Liver (tissue), 9 donors: ENCODE results near the gene FAM53C. TPM values are rescaled to one million over a fixed set of nuclear protein-coding genes. Genes with fewer than 3 reads are reported as not detected.

Source experiments
- DNase-seq: peaks from one replicate; pipeline ENCODE4 v3.0.0-alpha.2; 2017; ENCODE audit warnings: low spot score
- H3K27ac ChIP-seq, 2 donors: one replicate each; pipeline ENCODE4 v1.7.0; 2013; ENCODE audit warnings: inconsistent platforms in 2 of 2, low read length in 2 of 2, control low read depth in 1 of 2, low read depth in 1 of 2, mild to moderate bottlenecking in 1 of 2
- H3K27me3 ChIP-seq, 4 donors: one replicate each; pipeline versions ENCODE4 v1.6.1 to v1.7.0; 2013; ENCODE audit warnings: low read length in 3 of 4, inconsistent platforms in 1 of 4, mild to moderate bottlenecking in 1 of 4, moderate library complexity in 1 of 4; ENCODE audit not compliant: control insufficient read depth in 4 of 4, insufficient read depth in 4 of 4
- H3K36me3 ChIP-seq, 4 donors: one replicate each; pipeline versions ENCODE4 v1.6.1 to v1.7.0; 2013; ENCODE audit warnings: low read length in 3 of 4, mild to moderate bottlenecking in 3 of 4, low read depth in 1 of 4, moderate library complexity in 1 of 4; ENCODE audit not compliant: control insufficient read depth in 4 of 4, insufficient read depth in 3 of 4
- H3K4me1 ChIP-seq, 4 donors: one replicate each; pipeline versions ENCODE4 v1.6.1 to v1.7.0; 2013; ENCODE audit warnings: low read length in 3 of 4, mild to moderate bottlenecking in 3 of 4, moderate library complexity in 1 of 4; ENCODE audit not compliant: control insufficient read depth in 4 of 4, insufficient read depth in 4 of 4
- H3K4me3 ChIP-seq, 3 donors: one replicate each; pipeline versions ENCODE4 v1.6.1 to v1.7.0; 2013; ENCODE audit warnings: low read length in 3 of 3, control low read depth in 1 of 3, low read depth in 1 of 3, mild to moderate bottlenecking in 1 of 3
- H3K9ac ChIP-seq, 2 donors: one replicate each; pipeline ENCODE4 v1.7.0; 2013; ENCODE audit warnings: low read length in 2 of 2, mild to moderate bottlenecking in 2 of 2, moderate library complexity in 2 of 2, control low read depth in 1 of 2, low read depth in 1 of 2
- H3K9me3 ChIP-seq, 4 donors: one replicate each; pipeline versions ENCODE4 v1.6.1 to v1.7.0; 2013; ENCODE audit warnings: low read length in 3 of 4; ENCODE audit not compliant: control insufficient read depth in 4 of 4
- ATF3 ChIP-seq: IDR thresholded peaks from 2 replicates; pipeline ENCODE4 v1.6.1; 2016; ENCODE audit warnings: antibody characterized with exemption
- CTCF ChIP-seq: fragments of 150-350 bp; IDR thresholded peaks from 2 replicates; pipeline ENCODE4 v1.5.1; 2017; ENCODE audit warnings: improper control_type of control experiment, low read depth, low read length; ENCODE audit not compliant: missing input control
- EGR1 ChIP-seq, 2 donors: IDR thresholded peaks; 2 replicates each; pipeline ENCODE4 v1.6.1; 2016 to 2018; ENCODE audit warnings: antibody characterized with exemption in 2 of 2, low read depth in 2 of 2
- FOXA1 ChIP-seq: IDR thresholded peaks from 2 replicates; pipeline ENCODE4 v1.6.1; 2016; ENCODE audit warnings: antibody characterized with exemption
- FOXA2 ChIP-seq: IDR thresholded peaks from 2 replicates; pipeline ENCODE4 v1.6.1; 2016; ENCODE audit warnings: antibody characterized with exemption
- GABPA ChIP-seq, 2 donors: IDR thresholded peaks in 1 of 2; conservative IDR thresholded peaks in 1 of 2; 2 replicates each; pipeline ENCODE4 v1.6.1; 2016; ENCODE audit warnings: antibody characterized with exemption in 2 of 2, mild to moderate bottlenecking in 1 of 2, moderate library complexity in 1 of 2
- HNF4A ChIP-seq, 2 donors: conservative IDR thresholded peaks; 2 replicates each; pipeline ENCODE4 v1.6.1; 2016; ENCODE audit warnings: antibody characterized with exemption in 2 of 2, mild to moderate bottlenecking in 2 of 2
- HNF4G ChIP-seq: IDR thresholded peaks from 2 replicates; pipeline ENCODE4 v1.6.1; 2016; ENCODE audit warnings: antibody characterized with exemption
- JUND ChIP-seq, 2 donors: IDR thresholded peaks; 2 replicates each; pipeline ENCODE4 v1.6.1; 2016; ENCODE audit warnings: antibody characterized with exemption in 2 of 2
- MAX ChIP-seq: IDR thresholded peaks from 2 replicates; pipeline ENCODE4 v1.6.1; 2016; ENCODE audit warnings: antibody characterized with exemption
- NR2F2 ChIP-seq: IDR thresholded peaks from 2 replicates; pipeline ENCODE4 v1.6.1; 2016; ENCODE audit warnings: antibody characterized with exemption
- RAD21 ChIP-seq, 2 donors: IDR thresholded peaks; 2 replicates each; pipeline ENCODE4 v1.6.1; 2016; ENCODE audit warnings: antibody characterized with exemption in 2 of 2, mild to moderate bottlenecking in 2 of 2
- REST ChIP-seq: IDR thresholded peaks from 2 replicates; pipeline ENCODE4 v1.6.1; 2016; ENCODE audit warnings: antibody characterized with exemption, mild to moderate bottlenecking
- RXRA ChIP-seq, 2 donors: IDR thresholded peaks; 2 replicates each; pipeline ENCODE4 v1.6.1; 2017 to 2018; ENCODE audit warnings: antibody characterized with exemption in 2 of 2, mild to moderate bottlenecking in 1 of 2
- SP1 ChIP-seq: IDR thresholded peaks from 2 replicates; pipeline ENCODE4 v1.6.1; 2018; ENCODE audit warnings: antibody characterized with exemption, mild to moderate bottlenecking
- TAF1 ChIP-seq: conservative IDR thresholded peaks from 2 replicates; pipeline ENCODE4 v1.6.1; 2016; ENCODE audit warnings: antibody characterized with exemption, mild to moderate bottlenecking
- YY1 ChIP-seq: IDR thresholded peaks from 2 replicates; pipeline ENCODE4 v1.6.1; 2016; ENCODE audit warnings: antibody characterized with exemption, mild to moderate bottlenecking
- ZBTB33 ChIP-seq: IDR thresholded peaks from 2 replicates; pipeline ENCODE4 v1.6.1; 2016; ENCODE audit warnings: antibody characterized with exemption
- WGBS: extraction: QIAGEN DNeasy Blood & Tissue Kit; methylation state at CpG from one replicate; pipeline ENCODE4 v1.1.7; 2013; 5-methylcytosine and 5-hydroxymethylcytosine counted together
- polyA plus RNA-seq, 2 donors: library from polyadenylated mRNA; stranded (reverse) in 1 of 2; unstranded in 1 of 2; fragments of 200-250 nt in 1 of 2; fragments of >200 nt in 1 of 2; fragmentation: Nextera tagmentation in 1 of 2; extraction: Ambion mirVana in 1 of 2; gene quantifications; one replicate each; pipeline versions ENCODE4 v1.2.1 to v1.2.3, GENCODE V29; 2013 to 2015
- total RNA-seq, 2 donors: library from RNA; depleted of rRNA; stranded (reverse); fragments of >200 nt; gene quantifications; one replicate each; pipeline ENCODE4 v1.2.3, GENCODE V29; 2014
- donor health status: healthy.
- donor health status: healthy.
- donor health status: healthy.
- donor health status: healthy.
- donor health status: healthy.

The FAM53C gene
- total and polyA plus RNA-seq, 4 donors, result 4.2 to 16.9 (median 8.9) TPM

- H3K27me3 ChIP-seq, result no peaks in the 10 kb centered on the region
- no peak for TF ChIP-seq TAF1
- TF ChIP-seq RAD21 (IDR thresholded peaks at IDR 0.05), result no peak
- TF ChIP-seq JUND (IDR thresholded peaks at IDR 0.05), result no peak
- TF ChIP-seq MAX, result no peak
- no peak for TF ChIP-seq RXRA (IDR thresholded peaks at IDR 0.05)
- no peak for TF ChIP-seq CTCF
- TF ChIP-seq REST, result no peak
- TF ChIP-seq FOXA1, result no peak
- TF ChIP-seq YY1, result no peak
- no peak for TF ChIP-seq SP1
- TF ChIP-seq HNF4A (conservative IDR thresholded peaks at IDR 0.05), result no peak
- no peak for TF ChIP-seq HNF4G
- no peak for TF ChIP-seq NR2F2
- TF ChIP-seq ZBTB33, result no peak
- TF ChIP-seq EGR1 (IDR thresholded peaks at IDR 0.05; ENCODE audit: low read depth in 2 of 2), result no peak
- TF ChIP-seq GABPA (IDR thresholded peaks at IDR 0.05 in 1 of 2, conservative IDR thresholded peaks at IDR 0.05 in 1 of 2), result no peak
- TF ChIP-seq FOXA2, result no peak
- no peak for TF ChIP-seq ATF3
- H3K9ac ChIP-seq, result no peak overlapping the region
- WGBS, result 97% methylated on average over 7 of the region's 7 CpGs
- no peak for DNase-seq
- no peaks in the 10 kb centered on the region for H3K36me3 ChIP-seq
- no peaks in the 10 kb centered on the region for H3K4me1 ChIP-seq
- H3K4me3 ChIP-seq, result no peak overlapping the region
- H3K9me3 ChIP-seq, result no peaks in the 10 kb centered on the region
- H3K27ac ChIP-seq, result no peak overlapping the region
Observed at GRCh38 chr5:138315751-138316278, 22.3 kb upstream of the FAM53C start.
